Mesothelial cell of epicardium (in vitro differentiated cells): Measurements from ENCODE around the gene PSMG1. TPM values are rescaled to one million over a fixed set of nuclear protein-coding genes. Genes with fewer than 3 reads are reported as not detected.
A peak's percentile ranks its signal among the peaks of the same experiment; 100 is the strongest.

ENCODE experiments used
- DNase-seq, 2 experiments: peaks; one replicate each; pipeline ENCODE4 v3.0.0; 2021; ENCODE audit warnings: low spot score in 2 of 2; ENCODE audit not compliant: unreplicated experiment in 2 of 2
- H3K27ac Mint-ChIP-seq: 2 replicates; pipeline ENCODE4 v1.8.0; 2021; ENCODE audit warnings: mixed read lengths
- H3K27me3 Mint-ChIP-seq: 2 replicates; pipeline ENCODE4 v1.8.0; 2021; ENCODE audit warnings: low read depth, mixed read lengths
- H3K36me3 Mint-ChIP-seq: 2 replicates; pipeline ENCODE4 v1.8.0; 2021; ENCODE audit warnings: mixed read lengths
- H3K4me1 Mint-ChIP-seq: 2 replicates; pipeline ENCODE4 v1.8.0; 2021; ENCODE audit warnings: mixed read lengths
- H3K4me3 Mint-ChIP-seq: 2 replicates; pipeline ENCODE4 v1.8.0; 2021; ENCODE audit warnings: mild to moderate bottlenecking, moderate library complexity, mixed read lengths
- H3K9me3 Mint-ChIP-seq: 2 replicates; pipeline ENCODE4 v1.8.0; 2021; ENCODE audit warnings: mixed read lengths
- total RNA-seq: library from RNA; stranded (reverse); gene quantifications from 3 replicates; pipeline ENCODE4 v1.2.1, GENCODE V29; 2021
- TF ChIP-seq, protein P1 (sequence below): fragments of 200-600 bp; sonication (generic); IDR thresholded peaks from one replicate; pipeline ENCODE4 v1.5.0; 2021; ENCODE audit warnings: antibody characterized with exemption; ENCODE audit not compliant: unreplicated experiment

Gene PSMG1
- total RNA-seq, 1 donor from 2014 or later: 34.5 TPM

GRCh38 chr21:39125752-39126485 lies 57.3 kb downstream of the PSMG1 start:
- Mint-ChIP-seq H3K27me3 (no peaks in the 10 kb centered on the region), H3K9me3 (peaks cover 16% of the 10 kb centered on the region), H3K4me3 (no peak overlapping the region), H3K27ac (peak overlapping the region; percentile 9), H3K36me3 (peaks cover 2% of the 10 kb centered on the region), H3K4me1 (peaks cover 2% of the 10 kb centered on the region)
- DNase-seq: no peak
- TF ChIP-seq, protein P1, sequence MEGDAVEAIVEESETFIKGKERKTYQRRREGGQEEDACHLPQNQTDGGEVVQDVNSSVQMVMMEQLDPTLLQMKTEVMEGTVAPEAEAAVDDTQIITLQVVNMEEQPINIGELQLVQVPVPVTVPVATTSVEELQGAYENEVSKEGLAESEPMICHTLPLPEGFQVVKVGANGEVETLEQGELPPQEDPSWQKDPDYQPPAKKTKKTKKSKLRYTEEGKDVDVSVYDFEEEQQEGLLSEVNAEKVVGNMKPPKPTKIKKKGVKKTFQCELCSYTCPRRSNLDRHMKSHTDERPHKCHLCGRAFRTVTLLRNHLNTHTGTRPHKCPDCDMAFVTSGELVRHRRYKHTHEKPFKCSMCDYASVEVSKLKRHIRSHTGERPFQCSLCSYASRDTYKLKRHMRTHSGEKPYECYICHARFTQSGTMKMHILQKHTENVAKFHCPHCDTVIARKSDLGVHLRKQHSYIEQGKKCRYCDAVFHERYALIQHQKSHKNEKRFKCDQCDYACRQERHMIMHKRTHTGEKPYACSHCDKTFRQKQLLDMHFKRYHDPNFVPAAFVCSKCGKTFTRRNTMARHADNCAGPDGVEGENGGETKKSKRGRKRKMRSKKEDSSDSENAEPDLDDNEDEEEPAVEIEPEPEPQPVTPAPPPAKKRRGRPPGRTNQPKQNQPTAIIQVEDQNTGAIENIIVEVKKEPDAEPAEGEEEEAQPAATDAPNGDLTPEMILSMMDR: peak; percentile 22

Other genes with a start within 250 kb of the PSMG1 start
- gene BRWD1, start 130.2 kb upstream of the PSMG1 start, total RNA-seq: 64.6 to 65.9 TPM (median 65.6 TPM) in 3 replicates
- gene HMGN1, start 165.6 kb upstream of the PSMG1 start, total RNA-seq: 459 to 483 TPM (median 479 TPM) in 3 replicates